ENCODE data around the gene COL11A1.
A peak's percentile ranks its signal among the peaks of the same experiment; 100 is the strongest.

COL11A1 gene

GRCh38 chr1:102879439-102879993, 228.8 kb downstream of the COL11A1 start:
- TF ChIP-seq CTCF (conservative IDR thresholded peaks at IDR 0.05; ENCODE audit: control insufficient read depth, insufficient read depth, low read depth, low read length) = no peak
- peak; percentile 80 for DNase-seq (ENCODE audit: low read depth)
- H3K4me3 ChIP-seq (ENCODE audit: control insufficient read depth, low read depth, low read length) = no peak overlapping the region

GRCh38 chr1:102875756-102876155, 232.6 kb downstream of the COL11A1 start:
- DNase-seq (ENCODE audit: low read depth) = no peak
- H3K4me3 ChIP-seq (ENCODE audit: control insufficient read depth, low read depth, low read length) = no peak overlapping the region
- no peak for TF ChIP-seq CTCF (conservative IDR thresholded peaks at IDR 0.05; ENCODE audit: control insufficient read depth, insufficient read depth, low read depth, low read length)

- DNase-seq (ENCODE audit: low read depth) = no peak
- no peak overlapping the region for H3K4me3 ChIP-seq (ENCODE audit: control insufficient read depth, low read depth, low read length)
- TF ChIP-seq CTCF (conservative IDR thresholded peaks at IDR 0.05; ENCODE audit: control insufficient read depth, insufficient read depth, low read depth, low read length) = no peak
Measured at GRCh38 chr1:102872526-102872925, 235.8 kb downstream of the COL11A1 start.

GRCh38 chr1:102872097-102872496, 236.2 kb downstream of the COL11A1 start:
- TF ChIP-seq CTCF (conservative IDR thresholded peaks at IDR 0.05; ENCODE audit: control insufficient read depth, insufficient read depth, low read depth, low read length) = peak; percentile 7
- no peak for DNase-seq (ENCODE audit: low read depth)
- no peak overlapping the region for H3K4me3 ChIP-seq (ENCODE audit: control insufficient read depth, low read depth, low read length)

GRCh38 chr1:102863704-102864103, 244.6 kb downstream of the COL11A1 start:
- H3K4me3 ChIP-seq (ENCODE audit: control insufficient read depth, low read depth, low read length) = no peak overlapping the region
- TF ChIP-seq CTCF (conservative IDR thresholded peaks at IDR 0.05; ENCODE audit: control insufficient read depth, insufficient read depth, low read depth, low read length) = no peak
- DNase-seq (ENCODE audit: low read depth) = no peak

- no peak overlapping the region for H3K4me3 ChIP-seq (ENCODE audit: control insufficient read depth, low read depth, low read length)
- TF ChIP-seq CTCF (conservative IDR thresholded peaks at IDR 0.05; ENCODE audit: control insufficient read depth, insufficient read depth, low read depth, low read length) = no peak
- DNase-seq (ENCODE audit: low read depth) = no peak
Measured at GRCh38 chr1:102861247-102861646, 247.1 kb downstream of the COL11A1 start.

- no peak overlapping the region for H3K4me3 ChIP-seq (ENCODE audit: control insufficient read depth, low read depth, low read length)
- peak; percentile 57 for DNase-seq (ENCODE audit: low read depth)
- TF ChIP-seq CTCF (conservative IDR thresholded peaks at IDR 0.05; ENCODE audit: control insufficient read depth, insufficient read depth, low read depth, low read length) = no peak
Measured at GRCh38 chr1:102858695-102859094, 249.6 kb downstream of the COL11A1 start.

Data from fibroblast of mammary gland (primary cell).